ENCODE data around the gene CRYBB2.
"Not testable (repeated sequence)": the region's sequence is repeated elsewhere in the genome, so short reads cannot be mapped to it uniquely, and the experiment has no call there.

The CRYBB2 gene

DNA sequence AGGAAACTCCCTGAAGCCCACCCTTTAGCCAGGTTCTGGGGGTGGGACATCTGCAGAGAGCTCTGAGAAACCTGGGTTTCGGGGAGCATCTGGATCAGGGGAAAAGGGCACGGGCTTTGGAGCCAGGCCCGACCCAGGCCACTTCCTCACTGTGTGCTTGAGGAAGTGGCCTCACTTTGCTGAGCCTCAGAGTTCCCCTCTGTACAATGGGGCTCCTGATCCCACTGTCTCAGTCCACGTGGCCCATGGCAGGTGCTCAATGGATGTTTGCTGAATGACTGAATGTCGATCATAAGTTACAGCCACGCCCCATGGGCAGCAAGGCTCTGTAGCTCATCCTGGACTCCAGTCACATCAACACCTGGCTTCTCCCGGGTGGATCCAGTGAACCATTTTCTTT, 18.5 kb upstream of the CRYBB2 start:
- no peak for DNase-seq

DNA sequence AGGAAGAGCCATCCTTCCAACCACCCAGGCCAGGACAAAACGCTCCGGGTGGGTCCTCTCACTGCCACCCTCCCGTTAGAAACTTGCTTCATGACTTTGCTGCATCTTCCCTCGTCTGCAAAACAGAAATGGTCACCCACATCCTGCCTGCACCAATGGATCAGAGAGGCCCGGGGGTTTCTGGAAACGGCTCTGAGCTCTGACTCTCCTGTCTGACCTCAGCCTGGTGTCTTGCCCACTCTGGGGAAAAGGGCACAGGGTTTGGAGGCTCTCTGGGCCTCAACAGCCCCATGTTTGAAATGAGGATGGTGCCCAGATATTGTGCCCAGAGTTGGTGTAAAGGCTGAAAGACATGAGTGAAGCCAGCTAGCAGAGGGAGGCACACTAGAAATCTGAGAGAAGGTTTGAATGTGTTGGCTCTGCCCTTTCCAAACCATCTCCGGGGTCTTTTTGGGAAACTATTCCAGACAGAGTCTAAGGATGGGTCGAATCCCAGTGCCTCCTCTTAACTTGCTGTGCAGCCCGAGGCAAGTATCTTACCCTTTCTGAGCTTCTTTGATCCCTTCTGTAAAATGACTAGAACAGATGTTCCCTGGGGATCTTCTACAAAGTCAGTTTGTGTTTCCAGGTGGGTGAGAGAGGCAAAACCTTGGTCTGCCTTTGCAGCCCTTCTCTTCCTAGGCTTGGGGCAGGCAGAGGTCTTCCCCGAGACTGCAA, 17.7 kb upstream of the CRYBB2 start:
- no peak for DNase-seq

DNA sequence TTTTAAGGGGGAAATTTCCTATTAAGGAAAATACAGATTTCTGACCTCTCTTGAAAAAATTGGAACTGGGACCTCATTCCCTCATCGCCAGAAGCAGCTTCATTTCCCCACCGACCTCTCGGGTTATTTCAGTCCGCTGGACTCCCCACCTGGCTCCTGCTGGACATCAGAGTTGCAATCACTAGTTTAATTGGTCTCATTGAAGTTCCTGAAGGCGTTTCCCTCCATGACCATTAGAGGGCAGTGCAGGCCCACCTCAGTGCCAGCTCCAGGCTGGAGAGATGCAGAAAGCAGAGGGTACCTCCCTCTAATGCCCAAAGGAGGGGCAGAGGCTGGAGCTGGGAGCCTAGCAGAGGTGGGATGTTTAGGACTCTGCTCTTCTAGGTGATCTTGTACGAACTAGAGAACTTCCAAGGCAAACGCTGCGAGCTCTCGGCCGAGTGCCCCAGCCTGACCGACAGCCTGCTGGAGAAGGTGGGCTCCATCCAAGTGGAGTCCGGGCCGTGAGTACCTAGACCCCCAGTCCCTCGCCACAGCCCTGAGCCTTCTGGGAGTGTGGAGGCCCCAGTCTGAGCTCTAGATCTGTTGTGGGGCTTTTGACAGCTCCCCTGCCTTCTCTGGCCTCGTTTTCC, 17.0 kb upstream of the CRYBB2 start:
- DNase-seq, result no peak

DNA sequence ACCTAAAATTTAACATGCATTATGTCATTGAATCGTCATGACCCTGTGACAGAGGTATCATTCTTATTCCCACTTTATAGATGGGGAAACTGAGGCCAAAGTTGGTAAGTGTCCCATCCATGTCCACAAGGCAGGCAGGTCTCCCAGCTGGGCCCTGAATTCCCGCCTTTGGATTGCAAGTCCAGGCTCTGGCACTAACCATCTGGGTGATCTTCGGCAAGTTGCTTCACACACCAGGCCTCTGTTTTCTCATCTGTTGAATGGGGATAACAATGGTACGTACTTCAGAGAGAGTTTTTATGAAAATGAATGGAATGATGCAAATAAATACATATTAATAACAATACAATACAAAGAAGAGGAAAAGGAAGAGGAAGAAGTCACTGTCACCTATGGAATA, 16.4 kb upstream of the CRYBB2 start:
- DNase-seq, result no peak

DNA sequence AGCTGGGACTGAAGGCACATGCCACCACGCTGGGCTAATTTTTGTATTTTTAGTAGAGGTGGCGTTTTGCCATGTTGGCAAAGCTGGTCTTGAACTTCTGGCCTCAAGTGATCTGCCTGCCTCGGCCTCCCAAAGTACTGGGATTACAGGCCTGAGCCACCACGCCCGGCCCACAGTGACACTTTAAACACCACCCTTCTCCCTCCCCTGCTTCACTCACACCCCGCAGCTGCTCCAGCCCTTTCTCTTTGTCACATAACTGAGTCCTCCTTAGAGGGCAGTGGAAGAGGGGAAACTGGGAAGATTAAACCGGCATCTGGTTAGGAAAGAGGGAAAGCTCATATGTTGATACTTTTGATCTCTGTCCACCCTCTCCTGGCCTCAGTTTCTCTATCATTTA, 14.9 kb upstream of the CRYBB2 start:
- not testable (repeated sequence) for DNase-seq

DNA sequence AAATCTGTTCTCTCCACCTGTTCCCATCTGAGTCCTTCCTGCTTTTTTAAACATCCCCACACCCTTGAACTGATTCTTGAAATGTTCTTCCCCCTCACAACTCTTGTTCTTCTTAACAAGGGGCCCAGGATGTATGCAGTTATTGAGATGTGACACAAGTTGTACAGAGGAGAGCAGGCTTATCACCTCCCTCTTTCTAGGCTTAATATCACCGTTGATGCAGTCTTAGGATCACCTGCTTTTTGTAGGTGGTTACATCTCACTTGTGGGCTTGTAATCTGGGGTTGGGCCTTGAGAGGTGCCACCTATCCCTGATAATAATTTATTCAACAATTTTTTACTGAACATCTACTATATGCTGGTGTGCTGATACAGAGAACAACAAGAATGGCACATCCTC, 13.6 kb upstream of the CRYBB2 start:
- DNase-seq, result no peak

DNA sequence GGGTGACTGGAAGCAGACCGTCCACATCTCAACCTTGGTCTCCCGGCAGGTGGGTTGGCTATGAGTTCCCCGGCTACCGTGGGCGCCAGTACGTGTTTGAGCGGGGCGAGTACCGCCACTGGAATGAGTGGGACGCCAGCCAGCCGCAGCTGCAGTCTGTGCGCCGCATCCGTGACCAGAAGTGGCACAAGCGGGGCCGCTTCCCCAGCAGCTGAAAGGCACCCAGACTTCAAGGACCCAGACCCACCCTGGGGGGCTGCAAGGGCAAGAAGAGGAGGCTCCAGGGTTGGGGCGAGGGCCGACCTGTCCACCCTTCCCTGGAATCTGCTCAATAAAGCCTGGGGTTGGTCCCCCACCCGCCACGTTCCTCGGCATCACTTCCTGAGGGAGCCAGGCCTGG, 12.4 kb upstream of the CRYBB2 start:
- no peak for DNase-seq

DNA sequence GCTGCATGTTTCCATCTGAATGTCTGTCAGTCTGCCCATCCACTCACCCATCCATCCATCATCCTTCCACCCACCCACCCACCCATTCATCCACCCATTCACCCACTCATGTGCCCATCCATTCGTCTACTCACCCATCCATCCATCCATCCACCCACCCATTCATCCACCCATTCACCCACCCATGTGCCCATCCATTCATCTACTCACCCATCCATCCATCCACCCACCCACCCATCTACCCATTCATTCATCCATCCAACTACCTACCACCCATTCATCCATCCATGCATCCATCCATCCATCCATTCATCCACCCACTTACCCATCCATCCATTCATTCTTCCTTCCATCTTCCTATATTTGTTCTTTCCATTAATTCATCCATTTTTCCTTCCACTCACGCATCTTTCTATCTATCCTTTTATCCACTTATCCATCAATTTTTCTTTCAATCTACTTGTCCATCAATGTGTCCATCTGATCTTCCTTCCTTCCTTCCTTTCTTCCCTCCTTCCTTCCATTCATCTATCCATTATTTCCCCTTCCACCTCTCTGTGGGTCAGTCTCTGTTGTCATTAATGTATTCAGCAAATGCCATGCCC, 11.8 kb upstream of the CRYBB2 start:
- no peak for DNase-seq

DNA sequence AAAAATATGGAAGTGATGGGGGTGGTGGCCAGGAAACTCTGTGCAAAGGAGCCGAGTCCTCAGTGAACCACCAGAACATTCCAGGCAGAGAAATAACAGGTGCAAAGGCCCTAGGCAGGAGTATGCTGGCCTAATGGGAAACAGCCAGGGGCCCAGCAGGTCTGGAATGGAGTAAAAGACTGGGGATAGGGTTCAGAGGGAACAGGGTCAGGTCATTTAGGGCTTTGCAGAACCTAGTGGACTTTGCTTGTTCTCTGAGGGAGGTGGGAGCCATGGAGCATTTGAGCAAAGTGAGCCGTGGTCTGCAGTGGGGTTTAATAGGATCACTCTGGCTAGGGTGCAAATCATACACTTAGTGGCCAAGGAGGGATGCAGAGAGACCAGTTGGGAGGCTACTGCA, 11.1 kb upstream of the CRYBB2 start:
- no peak for DNase-seq

DNA sequence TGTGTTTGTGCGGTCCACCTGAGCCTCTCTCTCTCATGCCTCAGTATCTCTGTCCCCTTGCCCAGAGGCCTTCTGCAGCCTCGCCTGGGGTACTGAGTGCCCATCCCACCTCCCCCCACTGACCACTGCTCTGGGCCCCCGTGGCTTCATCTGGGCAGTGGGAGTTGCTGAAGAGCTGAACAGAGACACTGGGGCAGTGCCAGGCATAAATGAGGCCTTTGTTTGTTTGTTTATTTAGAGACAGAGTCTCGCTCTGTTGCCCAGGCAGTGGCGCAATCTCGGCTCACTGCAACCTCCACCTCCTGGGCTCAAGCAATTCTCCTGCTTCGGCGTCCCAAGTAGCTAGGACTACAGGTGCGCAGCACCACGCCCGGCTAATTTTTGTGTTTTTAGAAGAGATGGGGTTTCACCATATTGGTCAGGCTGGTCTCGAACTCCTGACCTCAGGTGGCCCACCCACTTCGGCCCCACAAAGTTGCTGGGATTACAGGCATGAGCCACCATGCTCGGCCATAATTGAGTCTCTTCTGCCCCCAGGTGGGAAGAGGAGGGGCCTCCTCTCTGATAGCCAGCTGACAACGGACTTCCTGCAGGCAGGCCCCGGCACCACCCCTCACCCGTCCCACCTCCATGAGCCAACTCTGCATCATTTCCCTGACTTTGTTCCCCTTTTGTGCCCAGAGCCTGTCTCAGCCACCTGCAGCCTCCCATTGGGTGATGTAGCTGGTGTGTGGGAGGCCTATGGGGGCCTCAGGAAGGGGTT, 10.5 kb upstream of the CRYBB2 start:
- no peak for DNase-seq

DNA sequence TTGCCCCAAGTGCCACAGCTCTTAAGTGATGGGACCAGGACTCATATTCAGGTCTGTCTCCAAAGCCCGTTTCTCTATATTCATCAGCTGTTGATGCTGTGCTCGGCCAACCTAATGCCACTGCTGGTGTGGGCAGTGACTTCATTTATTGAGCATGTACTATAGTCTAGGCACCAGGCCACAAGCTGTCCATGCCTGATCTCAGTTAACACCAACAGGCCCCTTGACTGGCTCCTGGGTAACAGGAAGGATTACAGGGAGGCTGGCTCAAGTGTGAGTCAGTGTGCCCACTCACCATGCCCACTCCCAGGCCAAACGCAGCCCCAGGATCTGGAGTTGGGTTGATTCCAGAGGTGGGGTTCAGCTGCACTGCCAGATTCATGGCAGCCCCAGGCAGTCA, 8.6 kb upstream of the CRYBB2 start:
- no peak for DNase-seq

DNA sequence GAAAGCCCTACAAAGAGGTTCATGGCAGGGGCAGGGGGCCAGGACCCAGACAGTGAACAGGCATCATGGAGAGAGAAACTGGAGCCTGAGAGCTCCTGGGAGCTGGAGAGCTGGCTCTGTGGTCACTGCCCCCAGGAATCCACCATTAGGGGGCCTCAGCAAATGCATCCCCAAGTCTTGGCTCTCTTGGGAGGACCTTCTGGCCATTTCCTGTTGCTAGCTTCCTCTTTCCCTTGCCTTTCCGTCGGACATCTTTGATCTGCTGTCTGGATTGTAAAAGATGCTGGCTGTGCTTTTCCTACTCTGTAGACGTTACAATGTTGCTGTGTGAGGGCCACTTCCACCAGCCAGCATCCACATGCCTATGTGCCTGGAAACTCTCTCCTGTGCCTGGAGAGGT, 7.1 kb upstream of the CRYBB2 start:
- no peak for DNase-seq

DNA sequence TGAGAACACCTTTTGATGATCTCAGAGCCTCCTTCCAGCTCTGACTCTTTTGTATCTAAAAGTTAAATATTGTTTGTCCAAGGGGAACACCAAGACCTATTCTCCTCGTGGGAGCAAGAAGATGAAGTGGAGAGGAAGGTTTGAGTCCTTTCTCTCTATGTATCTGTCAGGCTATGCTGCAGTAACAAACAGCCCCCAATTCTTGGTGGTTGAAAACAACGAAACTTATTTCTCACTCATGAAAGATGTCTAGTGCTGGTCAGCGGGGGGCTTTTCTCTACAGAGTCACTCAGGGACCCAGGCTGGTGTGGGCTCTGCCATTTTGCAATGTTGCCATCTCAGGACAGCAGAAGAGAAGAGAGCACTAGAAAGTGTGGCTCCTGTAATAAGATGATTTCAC, 6.2 kb upstream of the CRYBB2 start:
- no peak for DNase-seq

DNA sequence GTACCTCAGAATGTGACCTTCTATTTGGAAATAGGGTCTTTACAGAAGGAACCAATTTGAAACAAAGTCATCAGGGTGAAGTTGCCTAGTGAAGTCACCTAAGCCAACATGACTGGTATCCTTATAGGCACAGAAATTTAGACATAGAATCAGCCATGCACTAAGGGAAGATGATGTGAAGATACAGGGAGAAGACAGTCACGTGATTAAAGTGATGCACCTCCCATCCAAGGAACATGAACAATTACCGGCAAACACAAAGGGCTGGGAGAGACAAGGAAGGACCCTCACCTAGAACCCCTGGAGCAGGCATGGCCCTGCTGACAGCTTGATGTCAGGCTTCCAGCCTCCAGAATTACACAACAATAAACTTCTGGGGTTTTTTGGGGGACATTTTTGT, 3.2 kb upstream of the CRYBB2 start:
- no peak for DNase-seq

DNA sequence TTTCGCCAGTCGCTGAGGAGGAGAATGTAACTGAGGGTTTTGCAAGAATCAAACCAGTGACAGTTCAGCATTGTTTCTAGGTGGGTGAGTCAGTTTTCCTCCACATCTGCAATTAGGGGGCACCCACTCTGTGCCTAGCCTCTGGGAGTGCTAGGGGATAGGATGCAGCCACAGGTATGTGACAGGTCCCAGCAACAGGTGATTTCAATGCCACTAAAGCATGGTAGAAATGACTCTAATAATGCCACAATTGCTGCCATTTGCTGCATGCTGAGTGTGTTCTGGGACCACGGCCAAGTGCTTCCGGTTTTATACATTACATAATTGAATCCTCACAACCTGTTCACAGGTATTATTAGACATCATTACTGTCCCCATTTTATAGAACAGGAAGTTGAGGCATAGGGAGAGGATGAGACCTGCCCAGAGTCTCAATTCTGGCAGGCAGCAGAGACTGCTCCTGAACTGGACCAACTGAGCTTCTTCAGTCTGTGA, 556 bp downstream of the CRYBB2 start:
- DNase-seq, result no peak

DNA sequence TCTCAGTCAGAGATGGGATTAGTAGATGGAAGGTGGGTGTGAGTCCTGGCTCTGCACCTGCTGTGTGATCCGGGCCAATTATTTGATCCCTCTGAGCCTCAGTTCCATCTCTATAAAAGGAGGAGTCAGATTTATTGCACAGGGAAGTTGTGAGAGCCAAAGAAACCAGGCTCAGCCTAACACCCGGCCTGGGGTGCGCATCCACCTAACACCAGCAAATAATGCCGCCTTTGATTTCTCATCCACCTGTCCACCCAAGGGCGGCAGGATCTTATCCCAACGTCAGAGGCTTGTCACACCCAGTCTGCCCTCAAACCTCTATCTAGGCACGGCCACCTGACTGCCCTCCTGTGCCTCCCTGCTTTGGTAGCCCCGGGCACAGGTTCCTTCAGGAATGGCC, 2.4 kb downstream of the CRYBB2 start:
- no peak for DNase-seq

DNA sequence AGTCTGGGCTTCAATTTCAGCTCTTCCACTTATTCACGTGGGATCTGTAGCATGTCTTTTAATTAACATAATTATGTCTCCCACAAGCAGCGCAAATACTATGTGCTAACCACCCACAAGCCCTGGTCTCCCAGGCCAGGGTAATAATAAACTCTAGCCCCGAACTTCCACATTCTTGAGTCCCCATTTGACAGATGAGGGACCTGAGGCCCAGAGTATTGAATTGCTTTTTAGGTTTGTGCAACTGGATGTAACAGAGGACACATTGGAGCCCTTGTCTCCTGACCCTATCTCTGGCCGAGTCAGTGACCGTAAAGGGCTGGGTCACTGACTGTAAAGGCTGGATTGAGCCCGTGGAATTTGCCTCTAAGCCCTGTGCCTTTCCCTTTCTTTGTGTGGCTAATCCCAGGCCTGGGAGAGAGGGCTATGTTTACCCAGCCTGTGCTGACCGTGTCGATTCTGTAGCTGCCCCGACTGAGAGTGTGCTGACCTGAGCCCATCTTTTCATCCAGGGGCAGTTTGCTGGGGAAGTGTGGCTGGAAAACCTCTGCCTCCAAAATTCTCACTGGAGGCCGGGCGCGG, 3.9 kb downstream of the CRYBB2 start:
- DNase-seq, result no peak

DNA sequence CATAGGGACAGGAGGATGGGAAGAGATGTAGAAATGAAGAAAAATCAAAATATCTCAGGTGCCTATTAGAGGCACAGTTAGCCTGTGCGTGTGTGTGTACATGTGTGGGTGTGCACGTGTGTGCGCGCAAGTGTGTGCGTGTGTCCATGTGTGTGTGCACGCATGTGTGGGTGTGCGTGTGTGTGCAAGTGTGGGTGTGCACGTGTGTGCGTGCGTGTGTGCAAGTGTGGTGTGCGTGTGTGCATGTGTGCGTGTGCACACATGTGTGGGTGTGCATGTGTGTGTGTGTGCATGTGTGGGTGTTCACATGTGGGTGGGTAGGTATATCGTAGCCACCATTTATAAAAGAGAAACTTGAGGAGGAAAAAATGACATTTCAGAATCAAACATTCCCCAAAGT, 9.4 kb downstream of the CRYBB2 start:
- DNase-seq, result no peak

DNA sequence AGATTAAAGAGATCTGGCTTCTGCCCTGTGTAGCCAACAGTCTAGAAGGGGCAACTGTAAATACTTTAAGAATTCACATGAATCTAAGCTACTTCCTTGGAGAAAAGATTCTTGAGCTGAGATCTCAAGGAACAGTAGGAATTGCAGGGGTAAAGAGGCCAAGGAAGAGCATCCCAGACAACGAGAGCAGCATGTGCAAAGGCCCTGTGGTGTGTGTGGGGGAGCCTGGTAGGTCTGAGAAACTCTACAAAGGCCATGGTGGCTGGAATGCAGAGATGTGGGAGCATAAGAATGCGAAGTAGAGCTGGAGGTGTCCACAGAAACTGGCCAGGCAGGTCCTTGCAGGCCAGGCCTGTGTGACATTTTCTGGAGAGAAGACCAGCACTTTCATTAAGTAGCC, 11.3 kb downstream of the CRYBB2 start:
- not testable (repeated sequence) for DNase-seq

DNA sequence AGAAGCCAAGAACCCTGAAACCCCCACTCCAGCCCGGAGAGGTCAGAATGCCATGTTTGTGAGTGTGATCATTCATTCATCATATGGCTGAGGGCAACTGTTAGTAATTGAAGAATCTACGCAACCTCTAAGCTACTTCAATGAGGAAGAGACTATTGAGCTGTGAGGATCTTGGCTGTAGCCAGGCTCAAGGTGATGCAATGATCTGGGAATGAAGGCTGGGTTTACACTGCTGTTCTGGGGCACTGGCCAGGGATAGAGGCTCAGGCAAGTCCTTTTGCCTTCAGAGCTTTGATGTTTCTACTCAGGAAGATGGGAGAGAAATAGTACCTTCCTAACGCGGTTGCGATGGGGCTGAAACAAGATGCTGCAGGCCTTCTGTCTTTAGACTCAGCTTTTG, 12.9 kb downstream of the CRYBB2 start:
- DNase-seq, result no peak

DNA sequence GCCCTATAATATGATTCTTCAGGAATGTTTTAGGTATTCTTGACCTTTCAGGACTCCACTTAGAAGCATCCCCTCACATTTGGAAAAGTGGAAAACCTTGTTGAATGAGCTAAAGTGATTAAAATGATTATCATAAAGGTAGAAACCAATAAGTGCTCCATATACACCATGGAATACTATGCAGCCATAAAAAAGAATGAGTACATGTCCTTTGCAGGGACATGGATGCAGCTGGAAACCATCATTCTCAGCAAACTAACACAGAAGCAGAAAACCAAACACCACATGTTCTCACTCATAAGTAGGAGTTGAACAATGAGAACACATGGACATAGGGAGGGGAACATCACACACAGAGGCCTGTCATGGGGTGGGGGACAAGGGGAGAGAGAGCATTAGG, 14.3 kb downstream of the CRYBB2 start:
- DNase-seq, result not testable (repeated sequence)

DNA sequence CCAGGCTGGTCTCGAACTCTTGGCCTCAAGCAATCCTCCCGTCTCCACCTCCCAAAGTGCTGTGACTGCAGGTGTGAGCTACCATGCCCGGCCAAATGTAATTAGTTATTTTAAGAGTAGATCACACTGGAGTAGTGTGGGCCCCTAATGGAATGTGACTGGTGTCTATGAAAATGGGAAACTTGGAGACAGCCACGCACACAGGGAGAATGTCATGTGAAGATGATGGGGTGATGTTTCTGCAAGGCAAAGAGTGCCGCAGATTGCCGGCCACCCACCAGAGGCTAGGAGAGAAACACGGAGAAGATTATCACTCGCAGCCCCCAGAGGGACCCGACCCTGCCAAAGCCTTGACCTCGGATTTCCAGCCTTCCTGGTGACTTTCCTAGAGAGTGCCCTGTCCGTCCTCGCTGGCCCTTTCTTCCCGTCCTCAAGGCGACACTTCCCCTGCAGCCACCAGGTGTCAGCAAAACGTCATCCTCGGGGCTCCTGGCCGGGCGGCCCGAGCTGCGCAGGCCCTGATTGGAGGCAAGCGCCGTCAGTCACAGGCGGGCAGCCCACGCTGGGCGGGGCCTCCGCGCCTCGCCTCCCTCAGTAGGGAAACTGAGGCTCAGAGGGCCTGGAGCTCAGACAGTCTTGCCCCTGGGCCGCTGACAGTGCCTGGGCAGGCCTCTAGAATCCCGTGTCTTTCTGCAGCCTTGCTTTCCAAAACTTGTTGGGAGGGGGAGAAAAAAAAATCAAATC, 16.3 kb downstream of the CRYBB2 start:
- peak; percentile 40 for DNase-seq

DNA sequence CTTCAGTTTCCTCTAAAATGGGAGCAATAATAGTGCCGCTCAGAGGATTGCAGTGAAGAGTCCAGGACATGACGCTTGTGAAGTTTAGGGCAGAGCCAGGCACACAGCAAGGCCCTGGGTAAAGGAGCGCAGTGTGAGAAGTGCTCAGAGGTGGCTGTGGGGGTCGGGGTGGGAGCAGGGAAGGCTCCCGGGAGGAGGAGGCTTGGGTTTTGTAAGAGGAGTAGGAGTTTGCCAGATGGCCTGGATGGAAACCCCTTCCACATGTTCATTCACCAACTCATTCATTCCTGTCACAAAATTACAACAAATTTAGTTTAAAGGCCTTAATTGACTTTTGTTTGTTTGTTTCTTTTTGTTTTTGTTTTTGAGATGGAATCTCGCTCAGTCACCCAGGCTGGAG, 17.0 kb downstream of the CRYBB2 start:
- DNase-seq, result no peak

All from GOT3 (cell line).